A549 (cell line): ENCODE results near the gene PCDHGB1. TPM values are rescaled to one million over a fixed set of nuclear protein-coding genes. Genes with fewer than 3 reads are reported as not detected.

Experiments used
- ATAC-seq, 2 experiments: fragments of 200-7000 bp in 1 of 2; fragments of >200 bp in 1 of 2; cut with Nextera tagmentation in 1 of 2; cut with Tn5 transposase in 1 of 2; 3 replicates each; pipeline versions ENCODE4 v1.8.0 to v1.9.1; 2018 to 2020; ENCODE audit warnings: mild to moderate bottlenecking in 1 of 2, moderate library complexity in 1 of 2
- CTCF ChIA-PET: fragments of 300-600 bp; sonication (Branson Sonifier 250); formaldehyde crosslinking; extraction: SDS; loops from one replicate; lab custom pipeline; 2021; ENCODE audit warnings: antibody characterized with exemption, inconsistent platforms; lab: Yijun Ruan, JAX
- POLR2A ChIA-PET: fragments of 350-600 bp; formaldehyde crosslinking; extraction: SDS; loops from one replicate; lab custom pipeline; 2021; ENCODE audit warnings: antibody characterized with exemption, inconsistent platforms; lab: Yijun Ruan, JAX
- DNase-seq, 2 experiments: peaks; one replicate each; pipeline versions ENCODE4 v3.0.0 to v3.0.0-alpha.2; 2011 to 2016; ENCODE audit warnings: low read depth in 1 of 2, low spot score in 1 of 2
- FAIRE-seq: peaks from 2 replicates; lab custom pipeline; 2011; peaks lifted over from hg19 to GRCh38; lab: Jason Lieb, UNC
- H3K27ac ChIP-seq, 2 experiments: fragments of >200 bp; sonication (Bioruptor Twin); formaldehyde crosslinking; 3 replicates each; pipeline ENCODE4 v1.5.1; 2016 to 2017
- H3K4me1 ChIP-seq: fragments of >200 bp; sonication (Bioruptor Twin); formaldehyde crosslinking; 3 replicates; pipeline ENCODE4 v1.6.1; 2016
- H3K4me2 ChIP-seq: fragments of >200 bp; sonication (Bioruptor Twin); formaldehyde crosslinking; 3 replicates; pipeline ENCODE4 v1.6.1; 2016
- H3K4me3 ChIP-seq: fragments of >200 bp; sonication (Bioruptor Twin); formaldehyde crosslinking; 3 replicates; pipeline ENCODE4 v1.5.1; 2016
- H3K9me3 ChIP-seq: fragments of >200 bp; sonication (Bioruptor Twin); formaldehyde crosslinking; 3 replicates; pipeline ENCODE4 v1.6.1; 2016
- CEBPB ChIP-seq, 2 experiments: fragments of >200 bp in 1 of 2; sonication (Bioruptor Twin) in 1 of 2; formaldehyde crosslinking in 1 of 2; IDR thresholded peaks; 2 replicates each; pipeline ENCODE4 v1.6.1; 2012 to 2016
- CTCF ChIP-seq: fragments of >200 bp; sonication (Bioruptor Twin); formaldehyde crosslinking; IDR thresholded peaks from 3 replicates; pipeline ENCODE4 v1.5.1; 2016
- E2F6 ChIP-seq: IDR thresholded peaks from 2 replicates; pipeline ENCODE4 v1.6.1; 2012; ENCODE audit warnings: low read depth, borderline replicate concordance
- EHF ChIP-seq: fragments of 250-450 bp; sonication (Bioruptor Pico); IDR thresholded peaks from 2 replicates; pipeline ENCODE4 v1.5.0; 2020; ENCODE audit warnings: mild to moderate bottlenecking
- ESRRA ChIP-seq: fragments of 150-350 bp; IDR thresholded peaks from 2 replicates; pipeline ENCODE4 v1.6.1; 2014; ENCODE audit warnings: mild to moderate bottlenecking, low read length, borderline replicate concordance
- GATA3 ChIP-seq: IDR thresholded peaks from 2 replicates; pipeline ENCODE4 v1.6.1; 2012; ENCODE audit warnings: borderline replicate concordance
- HDAC2 ChIP-seq: fragments of 200-600 bp; sonication (generic); IDR thresholded peaks from 2 replicates; pipeline ENCODE4 v1.6.1; 2016
- HMGXB4 ChIP-seq: fragments of 250-450 bp; sonication (Bioruptor Pico); IDR thresholded peaks from 2 replicates; pipeline ENCODE4 v1.5.0; 2021; ENCODE audit warnings: mild to moderate bottlenecking, moderate library complexity, borderline replicate concordance
- HOXB5 ChIP-seq: fragments of 250-450 bp; sonication (Bioruptor Pico); IDR thresholded peaks from 2 replicates; pipeline ENCODE4 v1.5.0; 2020; ENCODE audit warnings: mild to moderate bottlenecking, moderate library complexity
- MAFK ChIP-seq: fragments of 450-650 bp; IDR thresholded peaks from 2 replicates; pipeline ENCODE4 v1.6.1; 2014; ENCODE audit not compliant: partially characterized antibody
- MAZ ChIP-seq: fragments of 150-350 bp; IDR thresholded peaks from 2 replicates; pipeline ENCODE4 v1.6.1; 2014; ENCODE audit warnings: antibody characterized with exemption, low read depth, low read length, borderline replicate concordance
- NPAS2 ChIP-seq: fragments of 250-450 bp; sonication (Bioruptor Pico); IDR thresholded peaks from 2 replicates; pipeline ENCODE4 v1.8.0; 2022; ENCODE audit warnings: mild to moderate bottlenecking, moderate library complexity, borderline replicate concordance
- RAD21 ChIP-seq, 2 experiments: fragments of >200 bp in 1 of 2; sonication (Bioruptor Twin) in 1 of 2; formaldehyde crosslinking in 1 of 2; IDR thresholded peaks in 1 of 2; conservative IDR thresholded peaks in 1 of 2; 2 replicates in 1 of 2; 3 replicates in 1 of 2; pipeline ENCODE4 v1.6.1; 2012 to 2018; ENCODE audit warnings: inconsistent platforms in 1 of 2
- RARB ChIP-seq: fragments of 250-450 bp; sonication (Bioruptor Pico); IDR thresholded peaks from 2 replicates; pipeline ENCODE4 v1.8.0; 2021; ENCODE audit warnings: mild to moderate bottlenecking, moderate library complexity
- REST ChIP-seq: fragments of 200-600 bp; sonication (generic); IDR thresholded peaks from 2 replicates; pipeline ENCODE4 v1.6.1; 2016; ENCODE audit warnings: antibody characterized with exemption, mild to moderate bottlenecking, moderate library complexity
- RFX5 ChIP-seq: fragments of 450-650 bp; IDR thresholded peaks from 2 replicates; pipeline ENCODE4 v1.7.1; 2014; ENCODE audit warnings: antibody characterized with exemption, mild to moderate bottlenecking, moderate library complexity
- TP53 ChIP-seq: fragments of 250-450 bp; sonication (Bioruptor Pico); IDR thresholded peaks from 2 replicates; pipeline ENCODE4 v1.5.0; 2021; ENCODE audit warnings: mild to moderate bottlenecking, moderate library complexity
- WGBS: methylation state at CpG from one replicate; pipeline ENCODE4 v1.1.6; 2017; ENCODE audit errors: missing lambda C conversion rate; 5-methylcytosine and 5-hydroxymethylcytosine counted together
- polyA plus RNA-seq, 4 experiments: library from polyadenylated mRNA; depleted of rRNA in 3 of 4; stranded (reverse); fragments of >200 nt; fragmentation: RNase III in 1 of 4; extraction: RNeasy Plus Mini Kit Qiagen cat#74134 plus additional on column Dnase treatment in 1 of 4; gene quantifications; 2 replicates in 3 of 4; 3 replicates in 1 of 4; pipeline ENCODE4 v1.2.3, GENCODE V29; 2011 to 2017

PCDHGB1 gene
- polyA plus RNA-seq, 2 of the 4 experiments (the other 2 are of a cell fraction), result 1.5 to 3.7 TPM

GRCh38 chr5:141369994-141370848, 20.3 kb downstream of the PCDHGB1 start, which contains the start of gene PCDHGB3:
TSS of gene PCDHGB3 (plus strand) at chr5:141370242. CDS start at chr5:141370395, 153 bp downstream.
- FAIRE-seq (no peak), DNase-seq (peak in 1 of 2 experiments; percentile 55)
- H3K4me3 ChIP-seq, result peak within 1 kb of the TSS; percentile 29
- 49% methylated on average over 32 of the region's 32 CpGs for WGBS
- H3K4me2 ChIP-seq, result peak within 1 kb of the TSS; percentile 60
- POLR2A ChIA-PET, result interaction anchor here (0.6 to 1.7 kb wide), 5 partner anchors 13 to 606 kb away, joined by 3 to 8 read pairs (median 4); partner anchors contain the start of genes PCDHGA7 and TAF7
- CTCF ChIA-PET, result interaction anchor here (0.5 to 3.5 kb wide), 27 partner anchors 10 to 587 kb away, joined by 3 to 21 read pairs (median 4); partner anchors contain the start of genes PCDHGA7, PCDHGA8, PCDHGB1 and PCDHGB4
- no peaks in the 10 kb centered on the region for H3K4me1 ChIP-seq
- peaks cover 55% of the 10 kb centered on the region for H3K9me3 ChIP-seq
- H3K27ac ChIP-seq, result peak within 1 kb of the TSS; percentile 2 to 54; a peak in 2 of 6 replicates
- TF ChIP-seq RAD21 (conservative IDR thresholded peaks at IDR 0.05 in 1 of 2, IDR thresholded peaks at IDR 0.05 in 1 of 2) (peak; percentile 50 to 52), HMGXB4 (no peak), TP53 (no peak), RFX5 (no peak), GATA3 (no peak), NPAS2 (no peak), CTCF (peak; percentile 28; the same call in 2 of the 3 replicates)
- TF ChIP-seq, all 56 proteins: peak for 2
- peak; percentile 90 to 96 for ATAC-seq

- H3K9me3 ChIP-seq, result peaks cover 48% of the 10 kb centered on the region
- no peak for ATAC-seq
- POLR2A ChIA-PET, result no interaction called here
- H3K27ac ChIP-seq, result no peak overlapping the region
- 76% methylated on average over 49 of the region's 69 CpGs for WGBS
- no peak for DNase-seq
- no peak overlapping the region for H3K4me2 ChIP-seq
- TF ChIP-seq REST, result no peak
- TF ChIP-seq MAZ, result no peak
- no peak for TF ChIP-seq HOXB5 (CRISPR knock-in tag)
- no peak for TF ChIP-seq CEBPB (IDR thresholded peaks at IDR 0.05)
- no peak for TF ChIP-seq ESRRA
- no peak for TF ChIP-seq EHF (CRISPR knock-in tag)
- no peak for TF ChIP-seq MAFK
- TF ChIP-seq RARB (CRISPR knock-in tag), result no peak
- TF ChIP-seq E2F6, result no peak
- TF ChIP-seq HDAC2, result no peak
- FAIRE-seq, result no peak
- CTCF ChIA-PET, result interaction anchor here (1.1 to 3.5 kb wide), 11 partner anchors 14 to 278 kb away, joined by 3 to 21 read pairs (median 16); partner anchors contain the start of genes DIAPH1, PCDHGA1, PCDHGB1 and PCDHGB4
- H3K4me3 ChIP-seq, result no peak overlapping the region
- H3K4me1 ChIP-seq, result no peaks in the 10 kb centered on the region
Observed at GRCh38 chr5:141371572-141372475, 21.9 kb downstream of the PCDHGB1 start.
